Measurements from ENCODE around the gene MTMR8. TPM values are rescaled to one million over a fixed set of nuclear protein-coding genes. Genes with fewer than 3 reads are reported as not detected.

MTMR8 gene
- total and polyA plus RNA-seq, 3 donors from 2014 or later: 0.47 to 3.0 (median 2.7) TPM

DNA sequence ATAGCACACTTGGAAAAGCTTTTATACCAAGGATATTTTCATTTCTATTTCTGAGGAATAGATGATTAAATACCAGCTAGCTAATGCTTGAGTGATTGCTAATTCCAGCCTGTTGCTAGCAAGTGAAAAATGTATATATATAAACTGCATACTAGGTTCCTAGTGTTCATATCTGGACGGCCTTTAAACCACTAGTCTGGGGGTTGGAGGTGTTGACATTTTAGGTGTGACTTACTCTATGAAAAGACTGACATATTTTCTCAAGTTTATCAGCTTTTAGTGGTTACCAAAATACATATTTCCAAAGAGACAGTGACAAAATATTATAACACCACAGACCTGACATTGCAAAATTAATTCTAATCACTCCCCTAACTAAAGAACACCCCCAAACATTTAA is 44.7 kb downstream of the MTMR8 start:
- Histone ChIP-seq H3K4me1 (no peaks in the 10 kb centered on the region), H3K27ac (no peak overlapping the region), H3K9me3 (no peaks in the 10 kb centered on the region), H3K36me3 (ENCODE audit: low read depth, missing control alignments) (no peaks in the 10 kb centered on the region), H3K27me3 (no peaks in the 10 kb centered on the region), H3K4me3 (no peak overlapping the region)
- DNase-seq: no peak
- WGBS, 2 donors: 68 to 90% methylated on average over 1 of the region's 1 CpG
- TF ChIP-seq, protein P1, sequence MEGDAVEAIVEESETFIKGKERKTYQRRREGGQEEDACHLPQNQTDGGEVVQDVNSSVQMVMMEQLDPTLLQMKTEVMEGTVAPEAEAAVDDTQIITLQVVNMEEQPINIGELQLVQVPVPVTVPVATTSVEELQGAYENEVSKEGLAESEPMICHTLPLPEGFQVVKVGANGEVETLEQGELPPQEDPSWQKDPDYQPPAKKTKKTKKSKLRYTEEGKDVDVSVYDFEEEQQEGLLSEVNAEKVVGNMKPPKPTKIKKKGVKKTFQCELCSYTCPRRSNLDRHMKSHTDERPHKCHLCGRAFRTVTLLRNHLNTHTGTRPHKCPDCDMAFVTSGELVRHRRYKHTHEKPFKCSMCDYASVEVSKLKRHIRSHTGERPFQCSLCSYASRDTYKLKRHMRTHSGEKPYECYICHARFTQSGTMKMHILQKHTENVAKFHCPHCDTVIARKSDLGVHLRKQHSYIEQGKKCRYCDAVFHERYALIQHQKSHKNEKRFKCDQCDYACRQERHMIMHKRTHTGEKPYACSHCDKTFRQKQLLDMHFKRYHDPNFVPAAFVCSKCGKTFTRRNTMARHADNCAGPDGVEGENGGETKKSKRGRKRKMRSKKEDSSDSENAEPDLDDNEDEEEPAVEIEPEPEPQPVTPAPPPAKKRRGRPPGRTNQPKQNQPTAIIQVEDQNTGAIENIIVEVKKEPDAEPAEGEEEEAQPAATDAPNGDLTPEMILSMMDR (IDR thresholded peaks at IDR 0.05): no peak
- no peak for TF ChIP-seq POLR2A (IDR thresholded peaks at IDR 0.05)
- intact Hi-C loops (cut with DNase I; ENCODE audit: low total_unique reads): no loop called here

DNA sequence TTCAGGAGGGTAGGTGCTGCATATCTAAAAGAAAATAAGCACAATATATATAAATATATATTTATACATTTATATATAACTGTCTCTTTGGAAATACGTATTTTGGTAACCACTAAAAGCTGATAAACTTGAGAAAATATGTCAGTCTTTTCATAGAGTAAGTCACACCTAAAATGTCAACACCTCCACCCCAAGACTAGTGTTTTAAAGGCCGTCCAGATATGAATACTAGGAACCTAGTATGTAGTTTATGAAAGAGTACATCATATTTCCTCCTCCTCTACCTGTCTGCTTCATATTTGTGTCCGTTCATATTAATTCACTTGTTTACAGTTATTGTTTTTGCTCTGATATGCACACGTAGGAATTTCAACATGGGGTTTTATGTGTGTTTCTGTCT is 45.2 kb downstream of the MTMR8 start:
- no peak for DNase-seq
- TF ChIP-seq, protein P1 (IDR thresholded peaks at IDR 0.05): no peak
- no peak for TF ChIP-seq POLR2A (IDR thresholded peaks at IDR 0.05)
- Histone ChIP-seq H3K4me1 (no peaks in the 10 kb centered on the region), H3K4me3 (no peak overlapping the region), H3K27me3 (no peaks in the 10 kb centered on the region), H3K27ac (no peak overlapping the region), H3K36me3 (ENCODE audit: low read depth, missing control alignments) (no peaks in the 10 kb centered on the region), H3K9me3 (no peaks in the 10 kb centered on the region)
- 66 to 93% methylated on average over 4 of the region's 4 CpGs for WGBS, 2 donors
- intact Hi-C loops (cut with DNase I; ENCODE audit: low total_unique reads): no loop called here

DNA sequence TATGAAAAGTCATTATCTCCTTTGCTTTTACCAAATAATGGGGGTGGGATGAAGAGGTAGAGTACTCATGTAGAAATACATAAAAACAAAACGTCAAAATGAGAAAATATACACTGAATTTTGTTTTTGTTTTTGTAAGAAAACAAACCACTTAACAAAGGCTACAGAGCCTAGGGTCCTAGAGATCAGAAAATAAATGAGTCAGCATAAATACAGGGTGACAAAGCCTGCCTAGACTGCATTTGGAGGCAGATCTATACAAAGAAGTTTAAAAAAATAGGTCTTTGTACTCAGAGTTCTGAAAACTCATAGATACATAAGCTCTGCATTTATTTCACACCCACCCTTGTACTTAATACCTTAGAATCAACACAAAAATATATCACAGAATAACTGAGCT is 52.4 kb downstream of the MTMR8 start:
- Histone ChIP-seq H3K27ac (no peak overlapping the region), H3K36me3 (ENCODE audit: low read depth, missing control alignments) (no peaks in the 10 kb centered on the region), H3K4me1 (no peaks in the 10 kb centered on the region), H3K4me3 (no peak overlapping the region), H3K27me3 (no peaks in the 10 kb centered on the region), H3K9me3 (no peaks in the 10 kb centered on the region)
- intact Hi-C loops (cut with DNase I; ENCODE audit: low total_unique reads): no loop called here
- TF ChIP-seq POLR2A (IDR thresholded peaks at IDR 0.05): no peak
- TF ChIP-seq, protein P1 (IDR thresholded peaks at IDR 0.05): no peak
- WGBS, 2 donors: 55 to 57% methylated on average over 1 of the region's 1 CpG
- no peak for DNase-seq

DNA sequence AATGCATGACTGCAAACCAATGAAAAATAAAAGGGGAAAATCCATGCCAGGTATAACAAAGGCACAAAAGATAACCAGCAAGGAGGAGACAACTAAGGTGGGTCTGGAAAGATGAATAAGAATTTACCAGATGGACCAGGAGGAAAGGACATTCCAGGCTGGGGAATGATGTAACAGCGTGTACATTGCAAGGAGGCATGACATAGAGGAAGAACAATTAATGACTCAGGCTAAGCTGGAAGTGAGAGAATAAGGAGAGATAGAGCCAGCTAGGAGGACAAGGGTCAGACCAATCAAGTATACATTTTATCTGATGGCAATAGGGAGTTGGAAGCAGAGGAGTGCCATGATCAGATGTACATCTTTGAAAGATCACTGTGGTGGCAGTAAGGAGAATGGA is 57.0 kb downstream of the MTMR8 start:
- H3K4me1 ChIP-seq: no peaks in the 10 kb centered on the region
- no peak overlapping the region for H3K27ac ChIP-seq
- intact Hi-C loops (cut with DNase I; ENCODE audit: low total_unique reads): no loop called here
- WGBS, 2 donors: 86 to 88% methylated on average over 1 of the region's 1 CpG
- H3K4me3 ChIP-seq: no peak overlapping the region
- DNase-seq: no peak
- H3K27me3 ChIP-seq: no peaks in the 10 kb centered on the region
- no peaks in the 10 kb centered on the region for H3K36me3 ChIP-seq (ENCODE audit: low read depth, missing control alignments)
- H3K9me3 ChIP-seq: no peaks in the 10 kb centered on the region
- TF ChIP-seq POLR2A (IDR thresholded peaks at IDR 0.05): no peak
- TF ChIP-seq, protein P1 (IDR thresholded peaks at IDR 0.05): no peak

DNA sequence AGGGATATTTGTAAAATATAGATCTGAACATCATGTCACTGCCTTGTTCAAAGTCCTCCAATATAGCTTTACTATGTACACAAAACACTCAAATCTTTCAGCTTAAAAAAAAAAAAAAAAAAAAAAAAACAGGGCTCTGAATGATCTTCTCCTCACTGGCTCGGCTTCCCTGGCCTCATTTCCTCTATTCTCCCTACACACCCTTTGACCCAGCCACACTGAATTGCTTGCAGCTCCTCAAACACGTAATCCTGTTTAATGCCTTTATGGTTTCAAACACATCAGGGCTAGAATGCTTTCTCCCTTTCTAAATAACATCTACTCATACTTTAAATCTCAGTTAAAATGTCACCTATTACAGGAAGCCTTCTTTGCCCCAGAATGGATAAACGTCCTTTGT is 60.8 kb downstream of the MTMR8 start:
- H3K9me3 ChIP-seq: no peaks in the 10 kb centered on the region
- no peak for TF ChIP-seq POLR2A (IDR thresholded peaks at IDR 0.05)
- TF ChIP-seq, protein P1 (IDR thresholded peaks at IDR 0.05): no peak
- H3K4me1 ChIP-seq: no peaks in the 10 kb centered on the region
- intact Hi-C loops (cut with DNase I; ENCODE audit: low total_unique reads): no loop called here
- H3K27me3 ChIP-seq: no peaks in the 10 kb centered on the region
- no peak for DNase-seq
- H3K27ac ChIP-seq: no peak overlapping the region
- 83 to 88% methylated on average over 3 of the region's 3 CpGs for WGBS, 2 donors
- H3K36me3 ChIP-seq (ENCODE audit: low read depth, missing control alignments): no peaks in the 10 kb centered on the region
- no peak overlapping the region for H3K4me3 ChIP-seq

All from testis (tissue), 3 donors.